LNCaP clone FGC (cell line): Measurements from ENCODE around the gene DERL3.
"Not testable (repeated sequence)": the region's sequence is repeated elsewhere in the genome, so short reads cannot be mapped to it uniquely, and the experiment has no call there.

Experiments used
- DNase-seq: peaks from one replicate; pipeline ENCODE4 v3.0.0-alpha.2; 2011; ENCODE audit warnings: low read depth
- H3K4me3 ChIP-seq: 2 replicates; pipeline ENCODE4 v1.5.1; 2011; ENCODE audit warnings: mild to moderate bottlenecking, low read depth, low read length, control low read depth
- TF ChIP-seq, protein P1 (sequence below): IDR thresholded peaks from 2 replicates; pipeline ENCODE4 v1.5.1; 2012; ENCODE audit warnings: mild to moderate bottlenecking; ENCODE audit not compliant: control insufficient read depth, insufficient read depth; ENCODE audit errors: extremely low read depth

The DERL3 gene

DNA sequence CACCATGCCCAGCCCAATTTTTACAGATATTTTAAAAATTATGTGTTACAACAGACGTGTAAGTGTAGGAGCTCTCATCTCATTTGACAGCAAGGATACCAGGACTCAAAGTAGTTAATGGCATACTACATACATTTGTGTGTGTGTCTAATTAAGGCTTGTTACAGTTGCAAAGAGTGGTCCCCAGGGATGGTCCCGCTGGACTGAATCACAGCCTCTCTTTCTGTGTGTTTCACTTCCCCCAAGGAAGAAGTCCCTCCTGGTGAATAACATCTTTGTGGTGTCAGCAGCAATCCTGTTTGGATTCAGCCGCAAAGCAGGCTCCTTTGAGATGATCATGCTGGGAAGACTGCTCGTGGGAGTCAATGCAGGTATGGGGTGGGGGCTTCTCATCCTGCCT lies 36.1 kb upstream of the DERL3 start:
- DNase-seq = no peak
- H3K4me3 ChIP-seq = no peak overlapping the region
- TF ChIP-seq, protein P1, sequence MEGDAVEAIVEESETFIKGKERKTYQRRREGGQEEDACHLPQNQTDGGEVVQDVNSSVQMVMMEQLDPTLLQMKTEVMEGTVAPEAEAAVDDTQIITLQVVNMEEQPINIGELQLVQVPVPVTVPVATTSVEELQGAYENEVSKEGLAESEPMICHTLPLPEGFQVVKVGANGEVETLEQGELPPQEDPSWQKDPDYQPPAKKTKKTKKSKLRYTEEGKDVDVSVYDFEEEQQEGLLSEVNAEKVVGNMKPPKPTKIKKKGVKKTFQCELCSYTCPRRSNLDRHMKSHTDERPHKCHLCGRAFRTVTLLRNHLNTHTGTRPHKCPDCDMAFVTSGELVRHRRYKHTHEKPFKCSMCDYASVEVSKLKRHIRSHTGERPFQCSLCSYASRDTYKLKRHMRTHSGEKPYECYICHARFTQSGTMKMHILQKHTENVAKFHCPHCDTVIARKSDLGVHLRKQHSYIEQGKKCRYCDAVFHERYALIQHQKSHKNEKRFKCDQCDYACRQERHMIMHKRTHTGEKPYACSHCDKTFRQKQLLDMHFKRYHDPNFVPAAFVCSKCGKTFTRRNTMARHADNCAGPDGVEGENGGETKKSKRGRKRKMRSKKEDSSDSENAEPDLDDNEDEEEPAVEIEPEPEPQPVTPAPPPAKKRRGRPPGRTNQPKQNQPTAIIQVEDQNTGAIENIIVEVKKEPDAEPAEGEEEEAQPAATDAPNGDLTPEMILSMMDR = no peak

DNA sequence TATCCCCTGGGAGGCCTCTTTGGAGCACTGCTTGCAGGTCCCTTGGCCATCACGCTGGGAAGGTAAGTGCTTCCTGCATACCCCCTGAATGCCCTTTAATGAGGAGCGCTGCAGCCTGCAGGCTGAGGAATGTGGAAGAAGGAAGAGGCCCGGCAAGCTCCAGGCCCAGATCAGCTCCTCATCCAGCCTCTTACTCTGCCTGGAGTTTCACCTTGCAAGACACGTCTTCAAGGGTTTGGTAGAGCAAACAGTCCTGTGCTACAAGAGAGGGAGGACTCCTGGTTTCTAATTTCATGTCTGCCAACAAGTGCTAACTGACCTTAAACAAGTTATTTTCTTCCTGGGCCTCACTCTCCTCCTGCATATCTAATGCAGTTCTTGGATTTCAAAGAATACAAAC lies 29.8 kb upstream of the DERL3 start:
- TF ChIP-seq, protein P1 = no peak
- DNase-seq = no peak
- H3K4me3 ChIP-seq = no peak overlapping the region

DNA sequence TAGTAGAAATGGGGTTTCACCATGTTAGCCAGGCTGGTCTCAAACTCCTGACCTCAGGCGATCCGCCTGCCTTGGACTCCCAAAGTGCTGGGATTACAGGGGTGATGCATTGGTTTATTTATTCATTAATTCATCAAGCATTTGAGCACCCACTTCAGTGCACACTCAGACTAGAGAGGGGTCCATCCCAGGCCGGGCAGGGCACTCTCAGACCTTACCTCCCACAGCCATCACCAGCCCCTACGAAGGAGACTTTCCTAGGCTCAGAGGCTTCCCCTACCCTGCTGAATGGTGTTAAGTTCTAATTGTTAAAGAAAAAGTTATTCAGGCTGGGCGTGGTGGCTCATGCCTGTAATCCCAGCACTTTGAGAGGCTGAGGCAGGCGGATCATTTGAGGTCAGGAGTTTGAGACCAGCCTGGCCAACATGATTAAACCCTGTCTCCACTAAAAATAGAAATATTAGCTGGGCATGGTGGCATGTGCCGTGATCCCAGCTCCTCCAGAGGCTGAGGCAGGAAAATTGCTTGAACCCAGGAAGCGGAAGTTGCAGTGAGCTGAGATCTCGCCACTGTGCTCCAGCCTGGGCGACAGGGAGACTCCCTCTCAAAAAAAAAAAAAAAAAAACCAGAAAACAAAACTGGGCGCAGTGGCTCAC lies 25.8 kb upstream of the DERL3 start:
- DNase-seq, H3K4me3 ChIP-seq: not testable (repeated sequence)

DNA sequence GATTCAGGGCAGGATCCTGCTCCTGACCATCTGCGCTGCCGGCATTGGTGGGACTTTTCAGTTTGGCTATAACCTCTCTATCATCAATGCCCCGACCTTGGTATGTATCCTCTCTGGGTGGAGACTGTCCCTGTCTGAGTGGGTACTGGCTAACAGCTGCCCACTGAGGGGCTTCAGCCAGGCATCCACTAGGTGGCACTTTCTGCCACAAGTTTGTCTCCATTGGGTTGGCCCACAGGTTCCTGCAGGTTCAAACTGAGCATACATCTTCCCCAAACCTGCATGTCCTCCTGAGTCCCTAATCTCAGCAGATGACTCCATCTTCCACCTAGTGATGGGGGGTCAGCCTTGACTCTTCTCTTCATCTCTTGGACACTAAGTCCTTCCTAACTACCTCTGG lies 23.3 kb upstream of the DERL3 start:
- TF ChIP-seq, protein P1 = peak; percentile 44
- H3K4me3 ChIP-seq = no peak overlapping the region
- no peak for DNase-seq

DNA sequence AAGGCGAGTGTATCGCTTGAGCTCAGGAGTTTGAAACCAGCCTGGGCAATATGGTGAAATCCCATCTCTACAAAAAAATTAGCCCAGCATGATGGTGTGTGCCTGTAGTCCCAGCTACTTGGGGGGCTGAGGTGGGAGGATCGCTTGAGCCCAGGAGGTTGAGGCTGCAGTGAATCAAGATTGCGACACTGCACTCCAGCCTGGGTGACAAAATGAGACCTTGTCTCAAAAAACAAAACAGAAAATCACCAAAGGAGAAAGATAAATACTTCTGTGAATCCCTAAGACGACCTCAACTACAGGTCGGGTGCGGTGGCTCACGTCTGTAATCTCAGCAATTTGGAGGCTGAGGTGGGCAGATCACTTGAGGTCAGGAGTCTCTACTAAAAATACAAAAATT lies 21.4 kb upstream of the DERL3 start:
- H3K4me3 ChIP-seq, DNase-seq: not testable (repeated sequence)

DNA sequence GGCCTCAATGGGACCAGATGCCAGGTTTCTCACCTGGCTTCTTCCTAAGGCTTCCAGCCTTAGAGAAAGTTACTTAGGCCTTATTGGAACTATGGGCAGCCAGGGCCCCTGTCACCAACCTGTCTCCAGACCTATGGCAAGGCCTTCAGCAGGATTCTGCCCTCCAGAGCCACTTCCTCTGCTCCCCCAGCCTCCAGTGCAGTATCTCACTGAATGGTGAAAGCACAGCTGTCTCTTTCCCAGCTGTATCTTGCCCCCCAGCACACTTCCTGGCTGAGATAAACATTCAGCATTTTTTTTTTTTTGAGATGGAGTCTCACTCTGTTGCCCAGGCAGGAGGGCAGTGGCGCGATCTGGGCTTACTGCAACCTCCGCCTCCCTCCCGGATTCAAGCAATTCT lies 20.4 kb upstream of the DERL3 start:
- no peak for DNase-seq
- TF ChIP-seq, protein P1 = no peak
- H3K4me3 ChIP-seq = no peak overlapping the region

DNA sequence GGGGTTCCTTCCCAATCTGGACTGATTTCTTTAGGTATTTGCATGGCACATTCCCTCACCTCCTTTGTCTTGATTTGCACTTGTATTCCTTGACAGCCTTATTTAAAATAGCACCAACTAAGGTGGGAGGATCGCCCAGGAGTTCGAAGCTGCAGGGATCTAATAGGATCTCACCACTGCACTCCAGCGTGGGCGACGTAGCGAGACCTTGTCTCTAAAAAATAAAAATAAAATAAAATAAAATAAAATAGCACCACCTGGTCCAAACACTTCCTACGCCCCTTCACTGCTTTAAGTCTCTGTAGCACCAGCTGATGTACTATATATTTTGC lies 19.6 kb upstream of the DERL3 start:
- TF ChIP-seq, protein P1 = no peak
- no peak for DNase-seq
- H3K4me3 ChIP-seq = peak overlapping the region; percentile 96

DNA sequence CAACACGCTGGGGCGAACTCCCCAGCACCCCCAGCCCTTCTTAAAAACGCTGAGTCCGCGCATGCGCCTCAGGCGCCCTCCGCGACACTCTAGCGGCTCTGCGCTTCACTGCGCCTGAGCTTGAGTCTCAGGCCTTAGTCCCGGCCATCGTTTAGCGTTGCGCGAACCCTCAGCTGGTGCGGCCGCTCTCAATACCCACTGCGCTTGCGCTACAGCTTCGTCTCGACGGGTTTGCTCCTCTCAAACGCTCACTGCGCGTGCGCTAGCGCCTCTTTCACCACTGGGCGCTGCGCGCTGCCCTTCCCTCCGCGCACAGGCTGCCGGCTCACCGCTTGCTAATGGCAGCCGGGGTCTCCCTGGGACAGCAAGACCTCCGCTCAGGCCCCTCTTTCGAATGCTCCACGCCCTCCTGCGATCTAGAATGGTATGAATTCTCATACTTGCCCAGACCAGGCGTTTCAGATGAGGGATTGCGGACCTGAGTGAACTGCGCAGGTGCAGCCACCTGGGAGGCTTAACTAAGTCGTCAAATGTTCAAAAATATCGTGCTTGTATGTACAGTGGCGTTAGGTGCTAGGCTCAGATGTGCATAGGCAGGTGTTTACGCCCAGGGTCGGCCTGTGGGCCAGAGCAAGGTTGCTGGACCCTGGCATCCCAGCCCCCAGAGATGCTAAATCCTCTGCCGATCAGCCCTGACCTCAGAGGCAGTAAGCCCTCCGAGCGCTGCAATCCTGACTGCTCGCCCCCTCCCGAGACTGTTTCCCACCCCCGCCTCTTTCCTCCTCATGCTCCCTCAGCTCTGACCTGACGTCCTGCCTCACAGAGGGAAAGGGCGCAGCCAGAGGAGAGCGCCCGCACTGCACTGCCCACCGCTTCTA lies 19.0 kb upstream of the DERL3 start, which contains the start of gene SLC2A11:
SLC2A11 (plus strand) TSS at position 270 of the 878 bp plus-strand sequence; CDS start at position 395, 125 bp downstream.
- peak within 1 kb of the TSS; percentile 96 for H3K4me3 ChIP-seq
- TF ChIP-seq, protein P1 = peak; percentile 29
- DNase-seq = peak; percentile 90
